Neuron (in vitro differentiated cells): ENCODE data around the gene NDUFS2.

Source experiments
- H2AFZ ChIP-seq: one replicate; pipeline ENCODE4 v1.6.1; 2013; ENCODE audit warnings: low read depth, mild to moderate bottlenecking, inconsistent platforms, low read length, moderate library complexity
- H3K27me3 ChIP-seq: one replicate; pipeline ENCODE4 v1.6.1; 2013; ENCODE audit warnings: low read length; ENCODE audit not compliant: insufficient read depth
- H3K36me3 ChIP-seq: one replicate; pipeline ENCODE4 v1.6.1; 2013; ENCODE audit warnings: low read length; ENCODE audit not compliant: insufficient read depth
- H3K4me1 ChIP-seq: one replicate; pipeline ENCODE4 v1.6.1; 2013; ENCODE audit warnings: low read length; ENCODE audit not compliant: insufficient read depth
- H3K4me3 ChIP-seq: 2 replicates; pipeline ENCODE4 v1.5.1; 2013; ENCODE audit warnings: mild to moderate bottlenecking, low read length, moderate library complexity
- H3K9me3 ChIP-seq: one replicate; pipeline ENCODE4 v1.6.1; 2013; ENCODE audit warnings: low read length

NDUFS2 gene

DNA sequence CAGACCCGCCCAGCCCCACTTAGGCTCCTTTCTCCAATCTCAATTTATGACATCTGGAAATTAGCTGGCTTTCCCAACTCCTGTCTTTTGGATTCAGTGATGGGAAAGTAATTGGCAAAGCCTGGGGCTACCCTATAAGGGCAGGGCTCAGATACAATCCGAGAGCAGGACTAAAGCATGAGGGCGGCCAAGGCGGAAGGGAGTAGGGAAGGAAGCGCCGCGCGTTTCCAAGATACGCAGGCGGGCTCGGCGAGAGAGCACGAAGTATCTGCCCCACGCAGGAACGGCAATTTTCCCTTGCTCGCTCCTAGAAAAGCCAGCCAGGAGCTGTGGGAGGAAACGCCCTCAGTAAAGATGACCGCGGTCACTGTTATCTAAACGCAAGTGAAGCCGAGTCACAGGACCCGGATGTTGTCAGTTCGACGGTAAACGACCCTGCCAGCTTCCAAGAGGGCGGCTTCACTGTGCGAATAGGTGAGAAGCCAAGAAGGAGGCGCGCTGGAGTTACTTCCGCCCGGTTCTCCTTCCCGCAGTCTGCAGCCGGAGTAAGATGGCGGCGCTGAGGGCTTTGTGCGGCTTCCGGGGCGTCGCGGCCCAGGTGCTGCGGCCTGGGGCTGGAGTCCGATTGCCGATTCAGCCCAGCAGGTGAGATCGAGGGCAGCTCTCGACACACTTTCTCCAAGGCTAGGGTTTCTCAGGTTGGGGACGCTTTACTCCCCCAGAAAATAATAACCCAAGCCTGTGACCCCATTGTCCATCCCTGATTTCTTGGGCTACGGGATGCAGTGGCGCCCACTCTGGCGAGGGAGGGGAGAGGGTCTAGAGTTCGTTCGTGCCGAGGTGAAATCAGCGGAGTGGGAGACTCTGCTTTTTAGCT lies at the start of gene NDUFS2:
NDUFS2 (plus strand) TSS at position 532 of the 877 bp plus-strand sequence; CDS start at position 551, 19 bp downstream.
- Histone ChIP-seq H3K9me3 (no peaks in the 10 kb centered on the region), H3K4me1 (peaks cover 26% of the 10 kb centered on the region), H2AFZ (peak within 1 kb of the TSS; percentile 43), H3K27me3 (no peaks in the 10 kb centered on the region), H3K36me3 (peaks cover 34% of the 10 kb centered on the region), H3K4me3 (peak within 1 kb of the TSS; percentile 88)

DNA sequence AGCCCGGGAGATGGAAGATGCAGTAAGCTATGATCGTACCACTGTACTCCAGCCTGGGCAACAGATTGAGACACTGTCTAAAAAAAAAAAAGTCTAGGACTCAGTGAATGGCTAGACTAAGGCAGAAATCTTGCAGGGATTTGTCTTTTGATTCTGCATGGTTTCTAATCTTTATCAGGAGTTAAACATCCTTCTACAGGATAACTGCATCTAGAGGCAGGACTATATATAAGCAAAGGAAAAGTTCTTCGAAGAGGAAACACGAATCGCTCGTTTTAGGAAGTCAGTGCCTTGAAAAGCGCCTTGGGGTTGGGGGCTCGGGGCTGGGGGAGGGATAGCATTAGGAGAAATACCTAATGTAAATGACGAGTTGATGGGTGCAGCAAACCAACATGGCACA lies 49.0 kb upstream of the NDUFS2 start:
- no peaks in the 10 kb centered on the region for H3K9me3 ChIP-seq
- H3K36me3 ChIP-seq: peaks cover 3% of the 10 kb centered on the region
- H3K4me3 ChIP-seq: peak overlapping the region; percentile 77
- no peak overlapping the region for H2AFZ ChIP-seq
- peaks cover 3% of the 10 kb centered on the region for H3K4me1 ChIP-seq
- H3K27me3 ChIP-seq: no peaks in the 10 kb centered on the region

DNA sequence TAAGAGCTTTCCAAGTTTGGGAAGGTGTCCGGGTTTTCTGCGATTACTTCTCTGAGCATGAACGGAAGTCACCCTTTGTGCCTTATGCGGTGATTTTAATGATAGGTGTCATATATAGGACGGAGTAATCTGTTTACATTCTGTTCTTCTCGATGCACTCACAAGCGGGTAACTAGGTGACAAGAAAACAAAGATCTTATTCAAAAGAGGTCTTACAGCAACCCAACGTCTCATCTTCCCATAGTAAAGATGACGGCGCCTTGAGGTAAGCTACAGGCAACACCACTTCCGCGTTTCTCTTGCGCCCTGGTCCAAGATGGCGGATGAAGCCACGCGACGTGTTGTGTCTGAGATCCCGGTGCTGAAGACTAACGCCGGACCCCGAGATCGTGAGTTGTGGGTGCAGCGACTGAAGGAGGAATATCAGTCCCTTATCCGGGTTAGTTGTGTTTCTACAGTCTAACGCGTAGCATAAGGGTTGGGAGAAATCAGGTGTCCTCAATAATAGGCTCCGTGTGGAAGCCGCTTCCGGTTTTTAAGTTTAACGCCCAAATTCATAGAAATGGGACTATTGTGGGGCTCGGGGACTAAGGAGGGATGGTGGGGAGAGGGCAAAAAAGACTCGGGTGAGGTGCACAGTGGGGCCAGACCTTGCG lies 48.4 kb upstream of the NDUFS2 start, which contains the start of gene UFC1:
UFC1 (plus strand) TSS at position 297 of the 656 bp plus-strand sequence; CDS start at position 317, 20 bp downstream.
- peak within 1 kb of the TSS; percentile 38 for H2AFZ ChIP-seq
- H3K9me3 ChIP-seq: no peaks in the 10 kb centered on the region
- H3K27me3 ChIP-seq: no peaks in the 10 kb centered on the region
- peaks cover 7% of the 10 kb centered on the region for H3K4me1 ChIP-seq
- peaks cover 9% of the 10 kb centered on the region for H3K36me3 ChIP-seq
- peak within 1 kb of the TSS; percentile 77 for H3K4me3 ChIP-seq

DNA sequence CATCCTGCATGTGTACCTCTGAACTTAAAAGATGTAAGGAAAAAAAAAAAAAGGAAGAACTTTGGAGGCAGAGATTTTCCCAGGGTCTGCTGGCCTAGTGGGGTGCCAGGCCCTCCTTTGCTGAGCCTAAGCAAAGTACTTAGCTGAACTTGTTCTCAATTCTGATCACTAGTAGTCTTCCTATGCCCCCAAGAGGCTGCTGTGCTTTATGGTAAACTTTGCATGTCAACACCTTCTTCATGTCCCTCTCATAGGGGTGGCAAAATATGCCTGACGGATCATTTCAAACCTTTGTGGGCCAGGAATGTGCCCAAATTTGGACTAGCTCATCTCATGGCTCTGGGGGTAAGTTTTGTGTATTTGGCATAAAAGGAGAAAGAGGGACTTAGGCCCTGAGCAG lies 44.3 kb upstream of the NDUFS2 start:
- H3K4me3 ChIP-seq: no peak overlapping the region
- H3K27me3 ChIP-seq: no peaks in the 10 kb centered on the region
- no peak overlapping the region for H2AFZ ChIP-seq
- H3K4me1 ChIP-seq: peaks cover 18% of the 10 kb centered on the region
- H3K9me3 ChIP-seq: no peaks in the 10 kb centered on the region
- H3K36me3 ChIP-seq: peaks cover 31% of the 10 kb centered on the region

DNA sequence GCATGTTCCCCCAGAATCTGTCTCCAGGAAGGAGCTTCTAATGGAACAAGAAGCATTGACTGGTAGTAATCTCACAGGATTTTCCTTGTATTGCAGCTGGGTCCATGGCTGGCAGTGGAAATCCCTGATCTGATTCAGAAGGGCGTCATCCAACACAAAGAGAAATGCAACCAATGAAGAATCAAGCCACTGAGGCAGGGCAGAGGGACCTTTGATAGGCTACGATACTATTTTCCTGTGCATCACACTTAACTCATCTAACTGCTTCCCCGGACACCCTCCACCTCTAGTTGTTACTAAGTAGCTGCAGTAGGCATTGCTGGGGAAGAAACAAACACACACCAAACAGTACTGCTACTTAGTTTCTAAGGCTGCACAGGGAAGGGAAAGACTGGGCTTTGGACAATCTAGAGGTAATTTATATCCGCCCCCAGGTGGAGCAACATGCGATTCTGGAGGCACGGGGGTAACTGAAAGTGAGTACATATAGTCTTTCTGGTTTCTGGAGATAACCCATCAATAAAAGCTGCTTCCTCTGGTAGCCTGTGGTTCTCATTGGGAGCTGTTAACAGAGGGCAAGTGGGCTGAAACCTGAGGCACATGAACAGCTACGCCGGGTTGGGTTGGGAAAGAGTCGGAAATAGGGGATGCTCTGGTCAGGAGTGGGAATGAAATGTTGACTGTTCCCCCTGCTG lies 43.7 kb upstream of the NDUFS2 start:
- peak overlapping the region; percentile 74 for H2AFZ ChIP-seq
- H3K4me1 ChIP-seq: peaks cover 14% of the 10 kb centered on the region
- no peaks in the 10 kb centered on the region for H3K9me3 ChIP-seq
- peaks cover 34% of the 10 kb centered on the region for H3K36me3 ChIP-seq
- no peaks in the 10 kb centered on the region for H3K27me3 ChIP-seq
- peak overlapping the region; percentile 63 for H3K4me3 ChIP-seq

DNA sequence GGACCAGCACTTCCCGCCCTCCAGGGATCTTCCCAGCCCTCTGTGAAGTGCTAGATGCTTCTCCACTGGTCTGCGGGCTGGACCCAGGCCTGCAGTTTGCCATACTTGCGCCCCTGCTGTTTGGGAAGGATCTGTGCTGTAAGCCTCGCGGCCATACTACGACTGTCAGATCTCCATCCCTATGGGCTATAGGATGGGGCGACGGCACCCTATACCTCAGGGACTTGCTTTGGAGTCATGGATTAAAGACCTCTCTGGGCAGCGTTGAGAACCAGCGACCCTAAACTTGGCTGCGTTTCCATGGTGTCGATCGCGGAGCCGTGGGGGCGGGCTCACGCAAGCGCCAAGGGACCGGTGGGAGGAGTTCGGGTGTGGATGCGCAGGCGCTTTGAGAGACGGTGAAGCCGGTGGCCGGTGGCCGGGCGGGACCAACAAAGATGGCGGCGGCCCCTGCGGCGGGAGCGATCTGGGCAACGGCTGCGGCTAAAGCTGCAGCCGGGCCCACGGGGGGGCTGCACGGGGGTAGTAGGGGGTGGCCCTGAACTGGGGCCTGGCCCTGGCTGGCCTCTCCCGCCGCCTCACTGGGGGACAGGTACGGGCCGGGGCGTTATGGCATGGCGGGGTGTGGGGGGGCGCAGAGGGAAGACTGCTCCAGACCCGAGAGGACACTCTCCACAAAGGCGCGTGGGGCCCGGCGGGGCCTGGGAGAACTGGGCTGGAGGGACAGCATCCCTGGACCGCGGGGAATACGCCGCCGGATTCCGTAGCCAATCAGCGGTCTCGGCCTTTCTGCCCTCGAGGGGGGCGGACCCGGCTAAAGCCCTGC lies 42.9 kb upstream of the NDUFS2 start, which contains the start of gene USP21:
USP21 (plus strand) TSS at position 414 of the 826 bp plus-strand sequence. CDS start 1,141 bp downstream, outside the sequence.
- H3K4me3 ChIP-seq: peak within 1 kb of the TSS; percentile 63
- H3K27me3 ChIP-seq: no peaks in the 10 kb centered on the region
- no peaks in the 10 kb centered on the region for H3K9me3 ChIP-seq
- H2AFZ ChIP-seq: peak within 1 kb of the TSS; percentile 74
- peaks cover 39% of the 10 kb centered on the region for H3K36me3 ChIP-seq
- peaks cover 14% of the 10 kb centered on the region for H3K4me1 ChIP-seq

DNA sequence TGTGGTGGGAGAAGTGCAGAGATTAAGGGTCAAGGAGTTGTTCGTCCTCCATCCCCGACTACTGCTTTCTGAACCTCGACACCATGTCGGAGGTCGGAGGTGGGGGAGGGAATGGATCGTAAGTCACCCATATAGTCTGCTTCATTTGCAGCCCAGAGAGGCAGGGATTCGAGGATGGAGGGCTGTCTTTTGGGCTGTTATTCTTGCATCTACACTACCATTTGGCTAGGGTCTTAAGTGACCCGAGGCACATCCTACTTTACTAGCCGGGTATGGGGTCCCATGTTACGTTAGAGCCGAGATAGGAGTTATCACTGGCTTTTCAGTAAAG lies 42.3 kb upstream of the NDUFS2 start:
- no peaks in the 10 kb centered on the region for H3K27me3 ChIP-seq
- H3K36me3 ChIP-seq: peaks cover 39% of the 10 kb centered on the region
- H2AFZ ChIP-seq: peak overlapping the region; percentile 74
- peak overlapping the region; percentile 63 for H3K4me3 ChIP-seq
- no peaks in the 10 kb centered on the region for H3K9me3 ChIP-seq
- peaks cover 14% of the 10 kb centered on the region for H3K4me1 ChIP-seq

DNA sequence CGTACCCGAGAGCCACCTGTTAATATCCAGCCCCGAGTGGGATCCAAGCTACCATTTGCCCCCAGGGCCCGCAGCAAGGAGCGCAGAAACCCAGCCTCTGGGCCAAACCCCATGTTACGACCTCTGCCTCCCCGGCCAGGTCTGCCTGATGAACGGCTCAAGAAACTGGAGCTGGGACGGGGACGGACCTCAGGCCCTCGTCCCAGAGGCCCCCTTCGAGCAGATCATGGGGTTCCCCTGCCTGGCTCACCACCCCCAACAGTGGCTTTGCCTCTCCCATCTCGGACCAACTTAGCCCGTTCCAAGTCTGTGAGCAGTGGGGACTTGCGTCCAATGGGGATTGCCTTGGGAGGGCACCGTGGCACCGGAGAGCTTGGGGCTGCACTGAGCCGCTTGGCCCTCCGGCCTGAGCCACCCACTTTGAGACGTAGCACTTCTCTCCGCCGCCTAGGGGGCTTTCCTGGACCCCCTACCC lies 41.5 kb upstream of the NDUFS2 start:
- H3K27me3 ChIP-seq: no peaks in the 10 kb centered on the region
- H3K36me3 ChIP-seq: peaks cover 39% of the 10 kb centered on the region
- peaks cover 15% of the 10 kb centered on the region for H3K4me1 ChIP-seq
- H3K4me3 ChIP-seq: peak overlapping the region; percentile 5
- no peaks in the 10 kb centered on the region for H3K9me3 ChIP-seq
- H2AFZ ChIP-seq: no peak overlapping the region

DNA sequence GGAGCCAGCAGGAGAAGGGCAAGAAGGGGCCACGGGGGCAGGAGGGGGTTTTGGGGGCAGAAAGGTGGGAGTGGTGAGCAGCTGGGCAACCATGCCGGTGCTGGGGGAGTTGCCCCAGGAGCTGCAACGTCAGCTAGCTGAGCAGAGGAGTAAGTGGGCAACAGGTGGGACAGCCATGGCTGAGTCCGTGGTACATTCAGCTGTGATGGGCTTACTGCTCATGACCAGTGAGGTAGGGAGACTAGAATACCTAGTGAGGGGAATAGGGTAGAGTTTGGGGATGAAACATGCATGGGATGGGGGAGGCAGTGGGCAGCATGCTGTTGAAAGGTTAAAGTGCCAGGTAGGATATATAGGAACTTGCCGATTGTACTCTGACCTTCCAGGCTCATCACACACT lies 40.5 kb upstream of the NDUFS2 start:
- Histone ChIP-seq H3K4me3 (no peak overlapping the region), H3K36me3 (peaks cover 39% of the 10 kb centered on the region), H3K4me1 (peaks cover 18% of the 10 kb centered on the region), H3K9me3 (no peaks in the 10 kb centered on the region), H3K27me3 (no peaks in the 10 kb centered on the region), H2AFZ (no peak overlapping the region)

DNA sequence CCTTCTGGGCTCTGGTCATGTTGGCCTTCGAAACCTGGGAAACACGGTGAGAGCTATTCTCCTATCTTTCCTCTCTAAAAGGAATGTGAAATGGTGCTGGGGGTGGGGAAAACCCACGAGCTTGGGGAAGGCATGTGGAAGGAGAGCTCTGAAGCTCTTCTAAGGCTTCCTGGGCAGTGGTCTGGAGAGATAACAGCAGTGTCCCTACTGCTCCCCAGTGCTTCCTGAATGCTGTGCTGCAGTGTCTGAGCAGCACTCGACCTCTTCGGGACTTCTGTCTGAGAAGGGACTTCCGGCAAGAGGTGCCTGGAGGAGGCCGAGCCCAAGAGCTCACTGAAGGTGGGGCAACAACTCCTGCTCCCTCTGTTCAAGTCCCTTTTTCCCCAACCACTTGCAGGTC lies 40.1 kb upstream of the NDUFS2 start:
- Histone ChIP-seq H3K36me3 (peaks cover 39% of the 10 kb centered on the region), H3K27me3 (no peaks in the 10 kb centered on the region), H3K9me3 (no peaks in the 10 kb centered on the region), H3K4me1 (peaks cover 20% of the 10 kb centered on the region), H3K4me3 (no peak overlapping the region), H2AFZ (no peak overlapping the region)

DNA sequence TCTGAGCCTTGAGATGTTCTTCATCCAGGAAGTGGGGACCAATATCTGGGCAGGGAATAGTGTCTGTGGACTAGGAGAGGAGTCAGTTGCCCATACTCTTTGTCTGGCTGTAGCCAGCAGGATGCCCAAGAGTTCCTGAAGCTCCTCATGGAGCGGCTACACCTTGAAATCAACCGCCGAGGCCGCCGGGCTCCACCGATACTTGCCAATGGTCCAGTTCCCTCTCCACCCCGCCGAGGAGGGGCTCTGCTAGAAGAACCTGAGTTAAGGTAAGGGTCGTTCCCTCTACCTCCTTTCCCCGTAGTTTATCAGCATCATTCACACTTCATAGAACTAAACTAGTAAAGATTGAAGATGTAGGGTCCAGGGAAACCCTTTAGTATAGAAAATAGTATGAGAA lies 39.4 kb upstream of the NDUFS2 start:
- no peaks in the 10 kb centered on the region for H3K9me3 ChIP-seq

DNA sequence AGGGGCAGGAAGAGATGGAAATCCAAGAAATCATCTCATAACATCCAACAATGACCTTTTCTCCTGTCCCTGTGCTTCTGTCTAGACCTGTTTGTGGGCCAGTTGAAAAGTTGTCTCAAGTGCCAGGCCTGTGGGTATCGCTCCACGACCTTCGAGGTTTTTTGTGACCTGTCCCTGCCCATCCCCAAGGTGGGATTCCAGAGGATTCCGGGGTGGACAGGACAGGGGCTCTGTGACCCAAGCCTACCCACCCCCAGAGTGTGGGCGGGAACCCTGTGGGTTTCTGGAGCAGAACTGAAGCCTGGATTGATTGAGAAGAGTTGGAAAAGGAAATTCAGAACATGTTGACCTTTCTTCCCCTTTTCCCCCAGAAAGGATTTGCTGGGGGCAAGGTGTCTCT lies 38.4 kb upstream of the NDUFS2 start:
- Histone ChIP-seq H3K9me3 (no peaks in the 10 kb centered on the region), H2AFZ (no peak overlapping the region), H3K4me1 (peaks cover 19% of the 10 kb centered on the region), H3K27me3 (no peaks in the 10 kb centered on the region), H3K4me3 (no peak overlapping the region), H3K36me3 (peaks cover 30% of the 10 kb centered on the region)

More for the DNA sequence above, 39.4 kb upstream of the NDUFS2 start:
- H2AFZ ChIP-seq: no peak overlapping the region
- peaks cover 39% of the 10 kb centered on the region for H3K36me3 ChIP-seq
- no peak overlapping the region for H3K4me3 ChIP-seq
- H3K4me1 ChIP-seq: peaks cover 23% of the 10 kb centered on the region
- H3K27me3 ChIP-seq: no peaks in the 10 kb centered on the region
